ENCODE measurements around the gene ERC1. TPM values are rescaled to one million over a fixed set of nuclear protein-coding genes. Genes with fewer than 3 reads are reported as not detected.

Gene ERC1
- total and polyA plus RNA-seq, 2 experiments from 2014 or later = 18.4 to 29.7 TPM

DNA sequence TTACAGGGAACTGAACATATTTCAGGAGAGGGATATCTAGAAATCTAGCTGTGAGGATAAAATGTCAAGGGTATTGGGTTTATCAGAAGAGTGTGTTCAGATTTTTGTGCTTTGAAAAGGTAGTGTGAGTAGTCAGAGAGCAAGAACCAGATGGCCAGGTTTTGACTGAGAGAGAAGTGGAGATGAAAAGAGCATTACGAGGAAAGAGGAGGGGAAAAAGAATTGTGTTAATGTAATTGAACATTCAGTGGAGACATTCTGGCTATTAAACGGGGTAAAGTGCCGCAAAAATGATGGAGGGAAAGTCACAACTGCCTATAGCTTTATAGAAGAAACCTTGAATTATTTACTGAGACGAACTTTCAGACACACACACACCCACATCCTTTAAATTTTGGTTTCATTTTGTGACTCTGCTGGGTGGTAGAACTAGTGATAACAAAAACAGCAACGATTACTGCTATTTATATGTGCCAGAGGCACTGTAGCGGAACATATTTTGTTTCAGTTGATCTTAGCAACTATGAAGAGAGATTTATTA, 213.6 kb downstream of the ERC1 start:
- Histone ChIP-seq H3K4me3 (peak overlapping the region; percentile 21), H3K27ac (peak overlapping the region; percentile 54), H3K27me3 (no peaks in the 10 kb centered on the region), H3K36me3 (replicated peaks; ENCODE audit: insufficient read depth, low read depth) (no peaks in the 10 kb centered on the region), H3K4me1 (ENCODE audit: insufficient read depth) (peaks cover 4% of the 10 kb centered on the region), H4K20me1 (ENCODE audit: insufficient read depth, poor library complexity, severe bottlenecking) (no peaks in the 10 kb centered on the region), H3K4me2 (peak overlapping the region; percentile 70), H3K79me2 (no peaks in the 10 kb centered on the region), H2AFZ (no peak overlapping the region), H3K9me2 (replicated peaks; ENCODE audit: insufficient read depth) (no peaks in the 10 kb centered on the region), H3K9me3 (ENCODE audit: low read depth) (no peaks in the 10 kb centered on the region)
- no peak for TF ChIP-seq EZH2 (IDR thresholded peaks at IDR 0.05; ENCODE audit: borderline replicate concordance)
- TF ChIP-seq CTCF (IDR thresholded peaks at IDR 0.05; ENCODE audit: poor library complexity) = no peak
- no peak for TF ChIP-seq EZH2phosphoT487 (IDR thresholded peaks at IDR 0.05; ENCODE audit: low read depth, severe bottlenecking, unreplicated experiment)
- WGBS (ENCODE audit: low lambda C conversion rate, missing lambda C conversion rate) = 44% methylated on average over 6 of the region's 6 CpGs
- no peak for DNase-seq (ENCODE audit: low spot score)

DNA sequence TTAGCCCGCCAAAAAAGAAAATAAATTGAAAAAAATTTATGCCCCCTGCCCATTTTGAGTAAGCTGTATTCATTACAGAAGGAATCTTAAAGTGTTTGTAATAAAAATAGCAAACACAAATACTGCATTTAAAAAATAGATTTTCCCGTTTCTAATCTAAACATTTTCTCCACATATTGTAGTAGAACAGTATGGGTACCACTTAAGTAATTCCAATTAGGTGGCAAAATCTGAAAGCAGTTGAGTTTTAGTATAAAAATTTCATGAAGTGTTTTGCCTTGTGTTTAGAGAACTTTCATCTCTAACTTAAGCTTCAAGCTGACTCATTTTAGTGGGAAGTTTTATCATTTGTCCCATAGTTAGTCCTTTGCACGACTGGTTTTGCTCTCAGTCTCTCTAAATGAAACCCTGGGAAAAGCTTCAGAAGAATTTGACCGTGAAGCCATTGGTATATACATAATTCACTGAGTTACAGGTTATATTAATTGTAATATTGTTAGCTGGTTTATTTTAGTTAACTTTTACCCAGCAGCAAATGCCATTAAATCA, 214.6 kb downstream of the ERC1 start:
- peak overlapping the region; percentile 17 for H3K27ac ChIP-seq
- no peaks in the 10 kb centered on the region for H3K27me3 ChIP-seq
- no peak for DNase-seq (ENCODE audit: low spot score)
- 57% methylated on average over 4 of the region's 4 CpGs for WGBS (ENCODE audit: low lambda C conversion rate, missing lambda C conversion rate)
- no peak overlapping the region for H2AFZ ChIP-seq
- peaks cover 4% of the 10 kb centered on the region for H3K4me1 ChIP-seq (ENCODE audit: insufficient read depth)
- H4K20me1 ChIP-seq (ENCODE audit: insufficient read depth, poor library complexity, severe bottlenecking) = no peaks in the 10 kb centered on the region
- peak overlapping the region; percentile 70 for H3K4me2 ChIP-seq
- no peaks in the 10 kb centered on the region for H3K9me3 ChIP-seq (ENCODE audit: low read depth)
- H3K4me3 ChIP-seq = no peak overlapping the region
- TF ChIP-seq CTCF (IDR thresholded peaks at IDR 0.05; ENCODE audit: poor library complexity) = no peak
- TF ChIP-seq EZH2 (IDR thresholded peaks at IDR 0.05; ENCODE audit: borderline replicate concordance) = no peak
- TF ChIP-seq EZH2phosphoT487 (IDR thresholded peaks at IDR 0.05; ENCODE audit: low read depth, severe bottlenecking, unreplicated experiment) = no peak
- no peaks in the 10 kb centered on the region for H3K79me2 ChIP-seq
- H3K9me2 ChIP-seq (replicated peaks; ENCODE audit: insufficient read depth) = no peaks in the 10 kb centered on the region
- no peaks in the 10 kb centered on the region for H3K36me3 ChIP-seq (replicated peaks; ENCODE audit: insufficient read depth, low read depth)

GRCh38 chr12:1206118-1206734, 215.2 kb downstream of the ERC1 start:
- no peak for TF ChIP-seq CTCF (IDR thresholded peaks at IDR 0.05; ENCODE audit: poor library complexity)
- TF ChIP-seq EZH2 (IDR thresholded peaks at IDR 0.05; ENCODE audit: borderline replicate concordance) = no peak
- no peak for TF ChIP-seq EZH2phosphoT487 (IDR thresholded peaks at IDR 0.05; ENCODE audit: low read depth, severe bottlenecking, unreplicated experiment)
- Histone ChIP-seq H3K27me3 (no peaks in the 10 kb centered on the region), H3K4me1 (ENCODE audit: insufficient read depth) (peaks cover 4% of the 10 kb centered on the region), H3K27ac (peak overlapping the region; percentile 17), H3K4me3 (no peak overlapping the region), H3K9me2 (replicated peaks; ENCODE audit: insufficient read depth) (no peaks in the 10 kb centered on the region), H4K20me1 (ENCODE audit: insufficient read depth, poor library complexity, severe bottlenecking) (no peaks in the 10 kb centered on the region), H3K4me2 (no peak overlapping the region), H3K79me2 (no peaks in the 10 kb centered on the region), H3K9me3 (ENCODE audit: low read depth) (no peaks in the 10 kb centered on the region), H3K36me3 (replicated peaks; ENCODE audit: insufficient read depth, low read depth) (no peaks in the 10 kb centered on the region), H2AFZ (no peak overlapping the region)
- no peak for DNase-seq (ENCODE audit: low spot score)
- WGBS (ENCODE audit: low lambda C conversion rate, missing lambda C conversion rate) = 89% methylated on average over 1 of the region's 1 CpG

All from hepatocyte (in vitro differentiated cells).